ENCODE results near the gene PRMT6. TPM values are rescaled to one million over a fixed set of nuclear protein-coding genes. Genes with fewer than 3 reads are reported as not detected.

PRMT6 gene
- total RNA-seq = 12.5 and 18.8 TPM in 2 replicates

GRCh38 chr1:107056426-107057196, at the start of gene PRMT6:
Gene PRMT6, plus strand, starts transcription at chr1:107056674. Its CDS starts 42 bp downstream, at chr1:107056716.

Other genes starting within 250 kb of the PRMT6 start
- gene NTNG1, start 84.4 kb downstream of the PRMT6 start, total RNA-seq = 9.6 and 18.3 TPM in 2 replicates

Measured in bronchial smooth muscle cell (primary cell).